Stimulated activated CD8-positive, alpha-beta memory T cell treated with anti-CD3 and anti-CD28 coated beads, Interleukin-7, amount 100 ng/mL, for 48 hours (primary cell): ENCODE data around the gene CPA5.

Source experiments
- DNase-seq, 2 donors: peaks; one replicate each; pipeline ENCODE4 v3.0.0-alpha.2; 2020; ENCODE audit warnings: low read depth in 1 of 2; ENCODE audit errors: extremely low read depth in 1 of 2

Gene CPA5

DNA sequence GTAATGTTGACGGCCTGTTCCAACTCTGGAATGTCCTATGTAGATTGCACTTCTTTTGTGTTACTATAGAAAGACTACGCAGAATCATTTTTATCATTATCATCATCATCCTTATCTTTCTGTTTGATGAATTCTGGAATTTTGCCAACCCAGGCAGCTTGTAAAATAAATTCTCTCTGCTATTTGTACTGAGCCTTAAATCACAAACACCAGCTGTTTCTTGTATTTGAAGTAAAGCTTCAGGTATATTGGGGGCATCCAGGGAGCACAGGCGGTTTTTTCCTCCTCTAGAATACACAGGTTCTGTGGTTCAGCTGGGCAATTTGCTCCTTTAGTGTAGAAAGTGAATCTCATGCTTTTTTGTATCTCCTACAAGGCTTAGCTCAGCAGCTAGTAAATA, 14.9 kb upstream of the CPA5 start:
- no peak for DNase-seq

DNA sequence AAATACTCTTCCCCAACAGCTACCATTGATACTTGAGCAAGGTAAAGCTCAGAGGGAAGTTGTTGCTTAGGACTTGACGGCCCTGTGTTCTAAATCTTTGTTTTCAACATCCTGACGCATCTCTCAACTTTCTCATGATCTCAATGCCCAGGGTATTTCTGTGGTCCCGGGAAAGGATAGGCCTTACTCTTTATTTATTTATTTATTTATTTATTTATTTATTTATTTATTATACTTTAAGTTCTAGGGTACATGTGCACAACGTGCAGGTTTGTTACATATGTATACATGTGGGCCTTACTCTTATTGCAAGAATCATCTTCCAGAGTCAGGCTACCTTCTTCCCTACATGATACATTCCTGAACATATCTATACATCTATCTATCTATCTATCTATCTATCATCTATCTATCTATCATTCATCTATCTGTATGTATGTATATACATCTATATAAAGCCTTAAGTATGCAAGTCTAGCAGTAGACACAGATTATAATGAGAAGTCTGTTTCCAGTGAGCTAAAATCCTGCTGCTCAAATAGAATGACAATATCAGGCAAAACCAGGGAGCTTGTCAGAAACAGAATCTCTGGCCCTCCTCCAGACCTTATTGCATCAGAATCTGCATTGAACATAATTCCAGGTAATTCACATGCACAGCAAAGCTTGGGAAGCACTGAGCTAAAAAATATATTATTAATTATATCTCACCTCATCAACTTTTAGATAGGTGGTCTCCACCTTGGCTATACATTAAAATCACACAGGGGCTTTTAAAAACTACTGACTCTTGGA, 12.2 kb upstream of the CPA5 start:
- DNase-seq, result no peak

DNA sequence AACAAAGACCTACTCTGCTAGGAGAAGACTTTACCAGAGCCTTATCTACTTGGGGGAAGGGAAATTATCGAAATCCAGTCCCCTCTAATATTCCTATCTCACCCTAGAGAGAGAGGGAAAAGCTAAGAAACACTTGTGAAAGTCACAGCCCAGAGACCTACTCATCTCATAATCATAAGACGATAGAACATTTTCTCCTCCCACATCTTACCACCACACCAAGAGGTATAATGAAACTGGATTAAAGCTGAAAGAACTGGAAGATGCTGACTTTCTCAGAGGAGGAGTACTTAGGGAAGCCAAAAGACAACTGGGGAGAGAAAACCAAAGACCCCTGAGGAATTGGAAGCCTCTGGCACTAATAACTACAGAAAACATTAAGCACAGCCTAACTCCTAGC, 10.8 kb upstream of the CPA5 start:
- DNase-seq, result no peak

DNA sequence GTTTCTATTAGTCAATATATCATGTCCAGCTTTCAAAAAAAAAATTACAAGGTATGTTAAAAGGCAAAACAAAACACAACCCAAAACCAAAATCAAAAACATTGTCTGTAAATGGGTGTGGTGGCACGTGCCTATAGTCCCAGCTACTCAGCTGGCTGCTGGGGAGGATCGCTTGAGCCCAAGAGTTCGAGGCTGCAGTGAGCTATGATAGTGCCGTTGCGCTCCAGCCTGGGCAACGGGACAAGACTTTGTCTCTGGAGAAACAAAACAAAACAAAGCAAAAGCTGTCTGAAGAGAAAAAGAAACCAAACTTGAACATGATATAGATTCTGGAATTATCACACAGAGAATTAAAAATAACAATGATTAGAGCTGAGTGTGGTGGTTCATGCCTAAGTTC, 10.3 kb upstream of the CPA5 start:
- no peak for DNase-seq

DNA sequence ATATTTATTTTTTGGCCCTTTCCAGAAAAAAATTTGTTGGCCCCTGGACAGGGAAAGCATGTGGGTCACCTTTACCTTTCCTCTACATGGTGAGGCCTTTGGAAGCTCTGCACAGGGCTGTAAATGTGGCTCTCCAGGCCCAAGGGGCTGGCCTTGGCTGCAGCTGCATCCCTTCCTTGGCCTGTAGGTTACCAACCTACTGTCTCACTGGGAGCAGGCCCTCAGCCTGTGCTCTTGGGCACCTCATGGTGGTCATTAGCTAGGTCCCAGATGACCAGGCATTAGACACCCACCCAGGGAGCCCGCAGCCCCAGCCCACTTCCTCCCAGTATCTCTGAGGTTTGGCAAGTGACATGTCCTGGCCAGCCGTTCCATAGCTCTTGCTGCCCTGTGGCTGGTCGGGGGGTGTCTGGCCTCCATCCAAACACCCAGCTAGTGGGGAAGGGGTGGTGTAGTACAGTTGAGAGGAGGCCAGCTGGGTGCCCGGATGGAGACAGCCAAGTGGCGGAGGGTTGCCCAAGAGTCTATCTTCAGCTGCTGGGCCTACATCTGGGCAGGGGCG, 7.1 kb upstream of the CPA5 start:
- DNase-seq, result no peak

DNA sequence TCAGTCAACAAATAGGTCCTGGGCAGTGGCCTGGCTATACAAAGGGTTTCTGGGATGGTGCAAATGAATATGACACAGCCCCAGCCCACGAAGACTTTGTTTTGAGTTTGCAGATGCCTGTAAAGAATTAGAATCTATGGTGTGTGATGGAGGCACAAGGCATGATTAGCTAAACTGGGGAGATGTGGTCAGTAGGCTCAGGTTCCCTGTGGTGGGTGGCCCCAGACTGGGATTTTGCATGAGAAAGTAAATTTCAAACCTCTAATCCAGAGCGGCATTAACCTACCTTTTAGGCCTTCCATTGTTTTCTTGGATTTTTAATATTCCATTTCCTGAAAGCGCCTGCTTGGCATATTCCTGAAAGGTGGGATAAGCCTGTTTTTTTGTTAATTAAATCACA, 6.4 kb upstream of the CPA5 start:
- no peak for DNase-seq

DNA sequence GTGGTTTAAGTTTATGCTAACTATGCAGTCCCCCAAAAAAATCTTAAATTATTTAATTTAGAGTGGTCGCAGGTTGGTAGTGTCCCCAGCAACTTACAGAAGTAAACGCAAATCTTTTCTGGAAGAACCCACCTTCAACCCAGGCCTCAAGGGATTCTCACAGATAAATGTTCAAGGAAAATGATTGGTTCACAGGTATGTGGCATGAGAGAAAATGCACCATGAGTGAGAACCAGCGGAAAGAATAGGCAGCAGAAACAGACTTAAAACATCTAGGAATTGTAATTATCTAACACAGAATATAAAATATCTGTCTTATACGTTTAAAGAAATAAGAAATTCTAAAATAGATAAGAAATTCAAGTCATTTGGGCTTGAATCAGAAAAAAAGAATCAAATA, 2.7 kb upstream of the CPA5 start:
- DNase-seq, result no peak

DNA sequence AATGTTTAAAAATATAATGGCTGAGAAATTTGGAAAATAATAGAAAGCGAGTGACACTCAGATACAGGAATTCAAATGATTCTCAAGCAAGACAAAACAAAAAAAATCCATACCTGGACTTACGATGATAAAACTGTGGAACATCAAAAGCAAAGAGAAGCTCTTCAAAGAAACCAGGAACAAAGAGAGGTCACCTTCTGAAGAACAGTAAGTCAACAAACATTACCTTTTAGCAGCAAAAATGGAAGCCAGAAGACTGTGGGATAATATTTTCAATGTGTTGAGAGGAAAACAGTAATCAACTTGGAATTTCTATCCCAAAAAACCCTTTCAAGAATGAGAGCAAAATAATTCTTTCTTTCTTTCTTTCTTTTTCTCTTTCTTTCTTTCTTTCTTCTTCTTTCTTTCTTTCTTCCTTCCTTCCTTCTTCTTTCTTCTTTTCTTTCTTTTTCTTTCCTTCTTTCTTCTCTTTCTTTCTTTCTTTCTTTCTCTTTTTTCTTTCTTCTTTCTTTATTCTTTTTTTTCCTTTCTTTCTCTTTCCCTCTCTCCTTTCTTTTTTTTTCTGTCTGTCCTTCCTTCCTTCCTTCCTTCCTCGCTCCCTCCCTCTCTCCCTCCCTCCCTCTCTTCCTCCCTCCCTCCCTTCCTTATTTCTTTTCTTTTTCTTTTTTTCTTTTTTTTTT, 1.8 kb upstream of the CPA5 start:
- no peak for DNase-seq

DNA sequence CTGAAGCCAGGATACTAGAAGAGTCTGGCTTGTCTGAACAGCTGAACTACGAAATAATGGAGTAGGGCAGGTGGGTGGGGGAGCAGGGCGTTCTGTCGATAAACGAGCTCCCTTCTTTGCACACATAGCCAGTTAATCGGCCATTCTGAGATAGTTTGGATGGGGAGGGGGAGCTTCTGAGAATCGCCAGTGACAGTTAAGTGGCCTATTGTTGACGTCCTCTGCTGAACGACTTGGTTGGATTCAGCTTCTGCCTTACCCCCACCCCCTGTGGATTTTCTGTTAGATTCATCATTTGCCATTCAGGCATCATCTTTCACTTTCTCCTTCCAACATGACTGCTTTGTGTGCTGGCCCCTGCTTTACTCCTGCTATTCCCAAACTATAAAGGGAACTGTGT, 520 bp downstream of the CPA5 start:
- no peak for DNase-seq

DNA sequence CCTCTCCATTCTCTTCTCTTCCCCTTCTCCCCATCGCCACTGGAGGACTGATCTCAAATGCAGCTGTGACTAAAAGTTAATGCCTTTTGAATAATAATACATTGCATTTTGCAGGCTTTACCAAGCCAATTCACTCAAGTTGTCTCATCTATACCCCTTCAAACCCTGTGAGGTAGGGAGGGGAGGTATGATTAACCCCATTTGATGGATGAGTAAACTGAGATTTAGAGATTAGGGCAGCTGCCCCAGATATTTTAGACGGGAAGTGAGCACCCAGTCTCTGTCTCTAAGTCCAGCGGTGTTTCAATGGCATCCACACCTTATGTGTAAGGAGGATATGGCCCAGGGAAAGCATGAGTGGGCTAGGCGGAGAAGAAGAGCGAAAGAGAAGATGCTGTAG, 1.1 kb downstream of the CPA5 start:
- no peak for DNase-seq

DNA sequence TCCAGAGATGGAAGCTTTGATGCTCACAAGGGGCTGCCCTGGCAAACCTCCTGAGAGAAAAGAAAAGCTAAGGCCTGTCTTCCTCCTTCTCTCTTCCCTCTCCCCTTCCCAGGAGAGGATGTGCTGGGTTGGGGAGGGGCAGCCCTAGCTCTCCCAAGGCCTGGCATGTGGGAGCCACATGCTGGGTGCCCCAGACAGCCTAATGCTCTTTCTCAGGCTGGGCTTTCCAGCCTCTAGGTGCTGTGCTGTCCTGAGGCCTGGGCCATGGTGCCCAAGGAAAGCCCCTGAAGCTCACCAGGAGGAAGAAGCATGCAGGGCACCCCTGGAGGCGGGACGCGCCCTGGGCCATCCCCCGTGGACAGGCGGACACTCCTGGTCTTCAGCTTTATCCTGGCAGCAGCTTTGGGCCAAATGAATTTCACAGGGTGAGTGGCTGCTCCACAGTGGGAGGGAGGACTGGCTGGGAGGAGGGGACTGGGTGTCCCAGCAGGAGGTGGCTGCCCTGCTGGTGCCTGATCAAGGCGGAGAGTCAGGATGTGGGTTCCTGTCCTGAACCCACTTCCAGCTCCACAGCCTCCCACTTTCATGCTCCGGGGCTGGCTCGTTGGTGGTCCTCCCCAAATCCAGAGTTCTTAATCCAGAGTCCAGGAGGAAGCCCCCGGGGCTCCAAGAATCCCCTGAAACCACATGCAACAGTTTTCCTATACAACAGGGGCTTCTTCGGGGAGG, 1.7 kb downstream of the CPA5 start:
- DNase-seq, result no peak

DNA sequence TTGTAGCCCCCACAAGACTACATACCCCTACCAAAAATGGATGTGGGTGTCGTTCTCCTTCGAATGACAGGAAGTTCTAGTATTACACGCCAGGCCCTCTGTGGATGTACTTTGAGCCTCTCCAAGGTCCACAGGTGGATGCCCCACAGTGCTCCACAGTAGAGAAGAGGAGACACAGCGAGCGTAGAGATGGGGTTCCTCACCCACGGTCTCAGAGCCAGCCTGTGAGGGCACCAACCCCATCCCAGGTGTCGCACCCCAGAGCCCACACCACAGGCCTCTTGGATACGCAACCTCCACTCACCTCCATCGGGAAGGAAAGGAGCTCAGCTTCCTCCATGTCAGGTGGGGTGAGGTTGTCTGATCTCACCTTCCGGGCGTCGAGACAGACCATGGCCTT, 2.3 kb downstream of the CPA5 start:
- DNase-seq, result no peak

DNA sequence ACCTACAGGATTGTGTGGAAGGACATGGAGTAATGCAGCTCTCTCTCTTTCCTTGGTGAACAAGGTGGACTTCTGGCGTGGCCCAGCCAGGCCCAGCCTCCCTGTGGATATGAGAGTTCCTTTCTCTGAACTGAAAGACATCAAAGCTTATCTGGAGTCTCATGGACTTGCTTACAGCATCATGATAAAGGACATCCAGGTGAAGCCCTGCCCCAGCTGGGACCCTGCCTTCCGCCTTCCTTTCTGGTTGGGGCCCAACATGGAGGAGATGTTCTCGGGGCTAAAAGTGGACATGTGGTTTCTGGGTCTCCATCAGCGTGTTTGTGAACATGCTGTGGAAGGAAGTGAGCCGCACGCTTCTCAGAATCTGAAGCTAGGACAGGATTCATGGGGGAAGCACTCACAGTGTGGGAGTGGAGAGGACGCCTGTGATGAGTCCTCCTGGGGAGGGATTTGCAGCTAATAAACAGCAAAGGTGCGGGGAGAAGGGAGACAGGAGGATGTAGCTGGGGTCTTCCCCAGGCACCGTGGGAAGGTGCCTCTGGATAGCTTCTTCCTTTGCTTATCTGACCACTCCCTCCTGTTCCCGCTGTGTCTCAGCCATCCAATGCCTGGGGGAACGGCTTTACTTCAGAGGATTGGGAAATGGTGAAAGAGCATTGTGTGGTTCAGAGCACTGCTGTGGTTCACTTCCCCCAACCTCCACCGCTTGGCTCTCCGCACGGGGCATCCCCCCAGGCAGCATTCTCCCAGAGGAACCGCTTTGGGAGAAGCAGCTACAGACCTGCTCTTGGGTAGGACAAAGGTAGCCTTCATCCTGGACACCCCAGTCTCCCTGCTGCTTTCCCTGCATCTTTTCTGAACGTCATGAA, 5.5 kb downstream of the CPA5 start:
- DNase-seq, result no peak

DNA sequence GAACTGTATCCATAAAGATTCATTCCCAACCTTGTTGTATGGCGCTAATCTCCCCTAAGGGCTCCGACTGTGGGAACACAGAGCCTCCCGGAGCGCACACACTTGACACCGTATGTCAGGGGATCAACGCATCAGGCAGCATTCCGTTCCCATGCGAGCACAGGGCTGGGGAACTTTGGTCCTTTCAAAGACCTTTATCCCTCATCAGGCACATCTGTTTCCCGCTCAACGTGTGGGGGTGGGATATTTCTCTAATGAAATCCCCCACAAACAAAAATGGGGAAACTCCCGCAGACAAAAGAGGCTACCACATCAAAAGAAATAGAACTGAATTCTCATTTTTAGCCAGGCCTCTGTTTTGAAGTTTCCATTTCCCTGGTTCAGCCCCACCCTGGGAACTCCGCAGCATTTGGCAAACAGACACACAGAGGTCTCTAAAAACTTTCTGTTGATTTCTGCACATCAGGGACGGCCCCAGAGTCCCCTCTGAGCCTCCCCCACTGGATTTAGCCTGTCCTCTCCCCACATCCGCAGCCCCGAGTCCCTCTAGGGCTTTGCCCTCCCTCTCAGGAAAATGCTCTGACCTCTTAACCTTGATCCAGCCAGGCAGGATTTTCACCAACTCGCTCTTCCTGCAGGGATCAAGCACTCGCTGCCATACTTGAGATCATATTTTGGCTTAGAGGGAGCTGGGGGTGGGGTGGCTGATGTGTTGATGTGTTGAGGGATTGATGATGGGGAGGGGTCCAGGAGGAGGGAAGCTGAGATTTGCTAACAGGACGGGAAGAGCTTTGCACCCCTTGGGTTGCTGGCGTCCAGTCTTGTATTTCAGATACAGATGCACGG, 6.6 kb downstream of the CPA5 start:
- no peak for DNase-seq

DNA sequence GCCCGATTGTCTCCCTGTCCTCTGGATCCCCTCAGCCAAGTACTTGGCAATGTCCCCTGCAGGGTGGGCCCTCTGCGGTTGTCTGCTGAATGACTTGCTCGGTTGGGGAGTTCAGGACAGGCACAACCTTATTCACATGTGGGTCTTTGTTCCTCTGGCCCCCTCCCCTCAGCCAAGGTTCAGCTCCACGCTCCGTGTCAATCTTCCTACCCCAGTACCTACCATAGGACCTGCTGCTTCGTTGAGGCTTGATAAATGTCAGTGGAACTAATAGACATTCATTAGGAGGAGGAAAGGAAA, 7.1 kb downstream of the CPA5 start:
- no peak for DNase-seq

DNA sequence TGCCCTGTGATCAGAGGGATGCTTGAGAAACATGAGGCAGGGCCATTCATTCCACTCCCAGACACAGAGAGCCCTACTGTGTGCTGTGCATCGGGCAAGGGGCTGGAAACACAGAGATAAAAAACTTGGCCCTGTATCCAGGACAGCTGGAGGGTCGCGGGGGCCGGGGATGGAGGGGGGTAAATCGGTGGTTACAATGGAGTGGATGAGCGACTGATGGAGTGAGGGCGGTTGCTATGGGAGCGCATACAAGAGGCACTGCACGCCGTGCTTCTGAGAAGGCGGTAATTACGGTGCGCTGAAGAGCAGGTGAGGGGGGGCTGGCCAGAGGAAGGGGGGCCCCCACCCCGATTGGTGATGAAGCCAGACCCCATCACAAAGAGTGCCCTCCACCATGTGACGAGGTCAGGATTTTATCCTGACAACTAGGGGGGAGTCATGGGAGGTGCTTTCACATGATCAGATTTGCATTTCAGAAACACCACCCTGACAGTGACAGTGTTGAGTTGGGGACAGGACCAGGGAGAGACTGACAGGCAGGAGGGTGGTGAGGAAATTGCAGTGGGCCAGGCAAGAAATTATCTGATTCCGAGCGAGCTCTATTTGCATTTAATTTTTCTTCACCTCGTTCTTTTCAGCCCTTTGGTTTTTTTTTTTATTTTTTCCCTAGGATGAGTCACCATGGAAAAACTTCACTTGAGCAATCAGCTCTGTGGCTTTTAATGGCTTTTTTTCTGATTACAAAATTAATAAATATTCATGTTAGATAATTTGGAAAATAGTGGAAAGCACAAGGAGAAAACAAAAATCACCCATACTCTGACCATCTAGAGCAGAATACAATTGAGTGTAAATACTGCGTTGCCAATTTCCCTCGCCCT, 7.8 kb downstream of the CPA5 start:
- no peak for DNase-seq

DNA sequence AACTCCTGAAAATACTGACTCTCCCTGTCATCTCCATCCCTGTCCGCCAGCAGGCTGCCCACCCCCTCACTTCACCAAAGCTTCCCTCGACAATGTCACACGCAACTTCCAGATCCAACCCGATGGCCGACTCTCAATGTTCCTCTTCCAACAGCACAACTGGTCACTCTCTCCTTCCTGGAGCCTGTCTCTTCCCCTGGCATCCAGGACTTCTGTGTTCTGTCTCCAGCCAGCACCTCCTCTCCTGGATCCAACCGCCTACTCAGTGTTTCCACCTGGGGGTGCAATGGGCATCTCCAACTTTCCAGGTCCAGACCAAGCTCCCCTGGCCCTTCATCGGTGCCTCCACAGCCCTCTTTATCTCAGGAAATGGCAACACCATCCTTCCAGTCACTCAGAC, 8.6 kb downstream of the CPA5 start:
- no peak for DNase-seq

DNA sequence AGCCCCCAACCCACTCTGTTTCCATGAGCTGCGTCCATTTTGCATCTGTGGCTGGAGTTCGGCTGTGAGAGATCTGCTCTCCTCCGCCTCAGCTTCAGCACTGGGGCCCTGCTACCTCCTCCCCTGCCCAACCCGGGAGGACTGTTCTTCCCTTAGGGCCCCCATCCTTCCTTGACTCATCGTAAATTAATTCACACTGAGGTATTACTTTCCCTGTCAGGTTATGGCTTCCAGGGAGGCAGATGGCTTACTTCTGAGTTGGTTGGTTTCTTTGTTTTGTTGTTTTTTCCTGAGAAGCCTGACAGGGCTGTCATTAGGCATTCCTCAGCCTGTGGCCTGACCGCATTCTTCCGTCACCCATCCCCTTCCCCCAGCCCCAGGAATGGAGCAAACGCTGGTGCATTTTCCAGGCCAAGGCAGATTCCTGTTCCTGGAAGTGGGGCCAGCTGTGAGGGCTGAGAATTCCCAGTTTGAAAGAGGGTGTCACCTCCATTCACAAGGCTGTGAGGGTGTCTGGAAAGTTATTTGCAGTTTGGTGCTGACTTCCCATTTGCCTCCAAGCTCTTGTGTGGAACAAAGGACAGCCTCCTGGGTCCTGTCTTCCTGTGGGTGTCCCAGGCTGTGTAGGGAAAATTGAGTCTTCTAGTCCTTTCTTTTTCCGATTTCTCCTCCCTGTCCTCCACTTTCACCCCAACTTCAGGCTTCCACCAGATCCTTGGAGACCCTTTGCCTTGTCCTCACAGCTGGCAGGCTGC, 11.7 kb downstream of the CPA5 start:
- DNase-seq, result no peak
